ENCODE measurements around the gene MATCAP1. TPM values are rescaled to one million over a fixed set of nuclear protein-coding genes. Genes with fewer than 3 reads are reported as not detected.

MATCAP1 gene
- total and polyA plus RNA-seq, 2 donors (not counting 1 experiment from before 2014, with no cell fraction given) = 6.2 to 8.9 TPM

DNA sequence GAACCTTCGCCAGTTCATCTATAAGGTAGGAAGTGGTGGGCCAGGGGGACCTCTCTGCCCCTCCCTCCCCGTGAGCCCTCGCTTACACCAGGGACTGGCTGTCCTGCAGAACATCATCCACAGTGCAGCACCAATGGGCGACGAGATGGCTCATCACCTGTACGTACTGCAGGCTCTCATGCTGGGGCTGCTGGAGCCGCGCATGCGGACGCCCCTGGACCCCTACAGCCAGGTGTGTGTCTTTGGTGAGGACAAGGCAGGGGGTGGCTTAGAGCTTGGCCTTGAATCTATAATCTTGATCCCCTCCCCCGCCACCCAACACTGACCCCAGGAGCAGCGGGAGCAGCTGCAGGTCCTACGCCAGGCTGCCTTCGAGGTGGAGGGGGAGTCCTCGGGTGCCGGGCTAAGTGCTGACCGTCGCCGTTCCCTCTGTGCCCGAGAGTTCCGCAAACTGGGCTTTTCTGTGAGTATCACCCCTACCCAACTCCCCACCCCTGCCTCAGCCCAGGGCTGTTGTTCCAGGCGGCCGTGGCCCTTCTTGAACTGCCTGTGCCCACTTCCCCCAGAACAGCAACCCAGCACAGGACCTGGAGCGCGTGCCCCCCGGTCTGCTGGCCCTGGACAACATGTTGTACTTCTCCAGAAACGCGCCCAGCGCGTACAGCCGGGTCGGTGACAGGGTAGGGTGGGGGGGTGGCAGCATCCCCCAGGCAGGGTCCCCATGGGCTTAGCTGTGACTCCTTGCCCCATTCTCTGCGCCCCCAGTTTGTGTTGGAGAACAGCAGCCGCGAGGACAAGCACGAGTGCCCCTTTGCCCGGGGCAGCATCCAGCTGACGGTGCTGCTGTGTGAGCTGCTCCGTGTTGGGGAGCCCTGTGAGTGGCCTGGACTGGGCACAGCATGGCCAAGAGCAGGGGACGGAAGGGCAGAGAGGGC is 17.9 kb upstream of the MATCAP1 start:
- Mint-ChIP-seq H3K27me3 (no peaks in the 10 kb centered on the region), H3K4me1 (peaks cover 7% of the 10 kb centered on the region), H3K4me3 (no peak overlapping the region), H3K9me3 (ENCODE audit: insufficient read depth) (no peaks in the 10 kb centered on the region), H3K27ac (no peak overlapping the region)
- 98% methylated on average over 32 of the region's 40 CpGs for whole genome bisulfite sequencing (ENCODE audit: insufficient coverage)
- H3K36me3 ChIP-seq (replicated peaks in 1 of 2; ENCODE audit: control extremely low read depth in 1 of 2, control insufficient read depth in 1 of 2, extremely low read depth in 1 of 2, insufficient read depth in 2 of 2, low read length in 1 of 2) = peaks cover 0 to 45% of the 10 kb centered on the region in 2 experiments
- CTCF ChIA-PET = no interaction called here
- H3K27me3 ChIP-seq (replicated peaks in 1 of 4; ENCODE audit: control extremely low read depth in 1 of 4, control insufficient read depth in 3 of 4, insufficient read depth in 4 of 4, low read length in 3 of 4) = no peaks in the 10 kb centered on the region
- no peak for ATAC-seq (ENCODE audit: low read depth)
- intact Hi-C loops (cut with micrococcal nuclease) = no loop called here
- H2AFZ ChIP-seq (ENCODE audit: insufficient read depth, low read depth, low read length, poor library complexity, severe bottlenecking) = no peak overlapping the region
- H3K4me2 ChIP-seq (replicated peaks; ENCODE audit: low read depth, low read length, poor library complexity, severe bottlenecking) = no peak overlapping the region
- H3K4me1 ChIP-seq (ENCODE audit: control insufficient read depth in 2 of 2, insufficient read depth in 2 of 2, low read length in 2 of 2) = no peaks in the 10 kb centered on the region
- POLR2A ChIA-PET = interaction anchor here (0.7 kb wide), 1 partner anchor 204 kb away, joined by 7 read pairs; no protein-coding TSS in a partner anchor
- TF ChIP-seq, protein P1, sequence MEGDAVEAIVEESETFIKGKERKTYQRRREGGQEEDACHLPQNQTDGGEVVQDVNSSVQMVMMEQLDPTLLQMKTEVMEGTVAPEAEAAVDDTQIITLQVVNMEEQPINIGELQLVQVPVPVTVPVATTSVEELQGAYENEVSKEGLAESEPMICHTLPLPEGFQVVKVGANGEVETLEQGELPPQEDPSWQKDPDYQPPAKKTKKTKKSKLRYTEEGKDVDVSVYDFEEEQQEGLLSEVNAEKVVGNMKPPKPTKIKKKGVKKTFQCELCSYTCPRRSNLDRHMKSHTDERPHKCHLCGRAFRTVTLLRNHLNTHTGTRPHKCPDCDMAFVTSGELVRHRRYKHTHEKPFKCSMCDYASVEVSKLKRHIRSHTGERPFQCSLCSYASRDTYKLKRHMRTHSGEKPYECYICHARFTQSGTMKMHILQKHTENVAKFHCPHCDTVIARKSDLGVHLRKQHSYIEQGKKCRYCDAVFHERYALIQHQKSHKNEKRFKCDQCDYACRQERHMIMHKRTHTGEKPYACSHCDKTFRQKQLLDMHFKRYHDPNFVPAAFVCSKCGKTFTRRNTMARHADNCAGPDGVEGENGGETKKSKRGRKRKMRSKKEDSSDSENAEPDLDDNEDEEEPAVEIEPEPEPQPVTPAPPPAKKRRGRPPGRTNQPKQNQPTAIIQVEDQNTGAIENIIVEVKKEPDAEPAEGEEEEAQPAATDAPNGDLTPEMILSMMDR (IDR thresholded peaks at IDR 0.05) = no peak
- no peak for TF ChIP-seq EZH2 (IDR thresholded peaks at IDR 0.05; ENCODE audit: borderline replicate concordance, insufficient read depth, low read depth, low read length, poor library complexity, severe bottlenecking)
- H3K9ac ChIP-seq (ENCODE audit: low read length) = no peak overlapping the region
- no peak overlapping the region for H3K4me3 ChIP-seq (ENCODE audit: control extremely low read depth in 1 of 5, extremely low read depth in 1 of 5, insufficient read depth in 1 of 5, low read depth in 2 of 5, low read length in 4 of 5)
- H3K9me3 ChIP-seq (ENCODE audit: control extremely low read depth in 1 of 3, control insufficient read depth in 2 of 3, insufficient read depth in 1 of 3, low read length in 2 of 3) = no peaks in the 10 kb centered on the region
- DNase-seq = no peak
- H3K79me2 ChIP-seq (ENCODE audit: control insufficient read depth, insufficient read depth, low read length) = peaks cover 1% of the 10 kb centered on the region
- H3K27ac ChIP-seq (ENCODE audit: low read length in 2 of 2) = no peak overlapping the region
- H4K20me1 ChIP-seq (ENCODE audit: control insufficient read depth, insufficient read depth, low read length, poor library complexity, severe bottlenecking) = peaks cover 19% of the 10 kb centered on the region

DNA sequence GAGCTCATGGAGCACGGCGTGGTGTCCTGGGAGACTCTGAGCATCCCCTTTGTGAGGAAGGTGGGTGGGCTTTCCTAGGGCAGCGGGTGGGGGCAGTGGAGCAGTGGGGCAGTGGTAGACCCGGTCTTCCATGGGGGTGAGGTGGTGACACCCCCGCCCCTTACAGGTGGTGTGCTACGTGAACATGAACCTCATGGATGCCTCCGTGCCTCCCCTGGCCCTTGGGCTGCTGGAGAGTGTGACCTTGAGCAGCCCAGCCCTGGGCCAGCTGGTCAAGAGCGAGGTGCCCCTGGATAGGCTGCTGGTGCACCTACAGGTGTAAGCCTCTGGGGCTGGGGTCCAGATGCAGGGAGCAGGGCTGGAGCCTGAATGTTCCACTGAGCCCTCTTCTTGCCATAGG is 16.7 kb upstream of the MATCAP1 start:
- peaks cover 0 to 56% of the 10 kb centered on the region in 2 experiments for H3K36me3 ChIP-seq (replicated peaks in 1 of 2; ENCODE audit: control extremely low read depth in 1 of 2, control insufficient read depth in 1 of 2, extremely low read depth in 1 of 2, insufficient read depth in 2 of 2, low read length in 1 of 2)
- Mint-ChIP-seq H3K4me3 (no peak overlapping the region), H3K9me3 (ENCODE audit: insufficient read depth) (no peaks in the 10 kb centered on the region), H3K27me3 (no peaks in the 10 kb centered on the region), H3K27ac (no peak overlapping the region), H3K4me1 (peaks cover 15% of the 10 kb centered on the region)
- H4K20me1 ChIP-seq (ENCODE audit: control insufficient read depth, insufficient read depth, low read length, poor library complexity, severe bottlenecking) = peaks cover 27% of the 10 kb centered on the region
- no peaks in the 10 kb centered on the region for H3K27me3 ChIP-seq (replicated peaks in 1 of 4; ENCODE audit: control extremely low read depth in 1 of 4, control insufficient read depth in 3 of 4, insufficient read depth in 4 of 4, low read length in 3 of 4)
- no peak for ATAC-seq (ENCODE audit: low read depth)
- H2AFZ ChIP-seq (ENCODE audit: insufficient read depth, low read depth, low read length, poor library complexity, severe bottlenecking) = no peak overlapping the region
- POLR2A ChIA-PET = no interaction called here
- 100% methylated on average over 8 of the region's 8 CpGs for WGBS (ENCODE audit: insufficient coverage)
- no peaks in the 10 kb centered on the region for H3K4me1 ChIP-seq (ENCODE audit: control insufficient read depth in 2 of 2, insufficient read depth in 2 of 2, low read length in 2 of 2)
- no peak overlapping the region for H3K4me3 ChIP-seq (ENCODE audit: control extremely low read depth in 1 of 5, extremely low read depth in 1 of 5, insufficient read depth in 1 of 5, low read depth in 2 of 5, low read length in 4 of 5)
- no peak overlapping the region for H3K27ac ChIP-seq (ENCODE audit: low read length in 2 of 2)
- no peak overlapping the region for H3K4me2 ChIP-seq (replicated peaks; ENCODE audit: low read depth, low read length, poor library complexity, severe bottlenecking)
- H3K9ac ChIP-seq (ENCODE audit: low read length) = no peak overlapping the region
- TF ChIP-seq, protein P1 (IDR thresholded peaks at IDR 0.05) = no peak
- TF ChIP-seq EZH2 (IDR thresholded peaks at IDR 0.05; ENCODE audit: borderline replicate concordance, insufficient read depth, low read depth, low read length, poor library complexity, severe bottlenecking) = no peak
- CTCF ChIA-PET = no interaction called here
- H3K9me3 ChIP-seq (ENCODE audit: control extremely low read depth in 1 of 3, control insufficient read depth in 2 of 3, insufficient read depth in 1 of 3, low read length in 2 of 3) = no peaks in the 10 kb centered on the region
- H3K79me2 ChIP-seq (ENCODE audit: control insufficient read depth, insufficient read depth, low read length) = peaks cover 7% of the 10 kb centered on the region
- no peak for DNase-seq
- intact Hi-C loops (cut with micrococcal nuclease) = no loop called here

All from B cell (primary cell).